ENCODE data around the gene PTBP3.

The PTBP3 gene

DNA sequence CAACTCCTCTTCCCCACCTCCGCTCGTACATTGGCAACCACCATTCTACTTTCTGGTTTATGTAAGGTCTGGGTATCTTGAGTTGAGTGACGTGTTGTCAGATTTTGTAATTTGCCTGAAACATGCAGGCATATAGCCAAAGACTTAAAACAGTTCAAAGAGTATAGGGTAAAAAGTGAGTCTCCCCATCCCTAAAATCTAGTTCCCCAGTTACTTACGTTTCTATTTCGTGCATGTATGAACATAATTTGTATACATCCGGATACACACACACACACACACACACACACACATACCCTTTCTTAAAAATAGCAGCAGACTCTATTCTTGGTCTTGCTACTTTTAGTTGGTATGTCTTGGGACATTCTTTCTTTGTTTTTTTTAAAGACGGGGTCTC lies 47.4 kb upstream of the PTBP3 start:
- Histone ChIP-seq H3K27me3 (ENCODE audit: control insufficient read depth in 1 of 2, insufficient read depth in 1 of 2, low read length in 2 of 2) (no peaks in the 10 kb centered on the region), H4K91ac (ENCODE audit: low read length) (no peak overlapping the region), H2BK15ac (ENCODE audit: low read depth, poor library complexity, severe bottlenecking) (no peak overlapping the region), H3K9me3 (ENCODE audit: control insufficient read depth, low read length) (no peaks in the 10 kb centered on the region), H4K8ac (ENCODE audit: low read length) (no peak overlapping the region), H2AK5ac (ENCODE audit: low read length, severe bottlenecking) (no peak overlapping the region), H3K14ac (ENCODE audit: low read length in 2 of 2) (no peak overlapping the region), H3K4ac (ENCODE audit: low read depth in 1 of 2, low read length in 2 of 2) (no peak overlapping the region), H3K36me3 (ENCODE audit: control insufficient read depth in 1 of 2, insufficient read depth in 2 of 2, low read depth in 1 of 2, low read length in 2 of 2) (peaks cover 0 to 4% of the 10 kb centered on the region in 2 experiments), H3K9ac (ENCODE audit: low read length) (peak overlapping the region; percentile 97), H3K18ac (ENCODE audit: low read depth in 1 of 2, low read length in 2 of 2) (no peak overlapping the region), H3K4me1 (ENCODE audit: control insufficient read depth, insufficient read depth, low read depth, low read length) (peaks cover 7% of the 10 kb centered on the region), H3K27ac (ENCODE audit: low read length, poor library complexity, severe bottlenecking) (no peak overlapping the region), H3K23ac (ENCODE audit: low read length in 2 of 2) (no peak overlapping the region), H2BK120ac (ENCODE audit: low read depth, low read length) (no peak overlapping the region), H2BK5ac (ENCODE audit: low read depth, low read length, poor library complexity, severe bottlenecking) (no peak overlapping the region), H3K4me2 (ENCODE audit: low read length, poor library complexity, severe bottlenecking) (peak overlapping the region; percentile 76), H2BK12ac (ENCODE audit: low read length in 2 of 2) (no peak overlapping the region), H3K4me3 (ENCODE audit: insufficient read depth in 1 of 2, low read depth in 1 of 2, low read length in 2 of 2) (peak overlapping the region in 1 of 2 experiments; percentile 95), H2AFZ (ENCODE audit: low read depth, low read length) (no peak overlapping the region), H3K79me1 (replicated peaks; ENCODE audit: low read length, poor library complexity, severe bottlenecking) (peaks cover 6% of the 10 kb centered on the region)
- 82% methylated on average over 5 of the region's 7 CpGs for WGBS
- DNase-seq: peak; percentile 50

DNA sequence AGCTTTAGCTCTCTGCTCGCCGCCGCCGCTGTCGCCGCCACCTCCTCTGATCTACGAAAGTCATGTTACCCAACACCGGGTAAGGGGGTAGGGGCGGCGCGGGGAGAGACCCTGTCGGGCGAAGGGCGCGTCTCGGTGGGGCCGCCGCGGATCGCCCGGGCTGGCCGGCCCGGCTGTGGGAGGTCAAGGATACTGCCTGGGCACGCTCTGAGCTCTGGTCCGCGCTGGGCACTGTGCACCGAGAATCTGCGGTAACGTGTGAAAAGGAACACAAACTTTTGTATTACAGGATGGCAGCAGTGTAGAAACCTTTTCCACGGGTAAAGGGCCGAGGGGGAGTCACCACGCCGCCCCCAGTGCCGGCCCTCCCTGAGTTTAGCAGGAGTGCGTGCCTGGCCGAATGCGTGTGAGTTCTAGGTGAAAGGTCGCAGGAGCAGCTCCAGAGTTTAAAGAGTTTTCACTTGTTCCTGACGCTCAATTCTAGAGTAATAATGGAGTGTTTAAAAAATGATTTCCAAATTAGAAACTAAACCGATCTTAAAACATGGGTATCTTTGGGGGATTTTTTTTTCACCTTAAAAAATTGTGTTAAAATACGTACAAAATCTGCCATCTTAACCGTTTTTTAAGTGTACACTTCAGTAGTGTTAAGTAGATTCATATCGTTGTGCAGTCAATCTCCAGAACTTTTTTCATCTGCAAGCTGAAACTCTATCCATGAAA lies 46.8 kb upstream of the PTBP3 start, which contains the start of gene HSDL2:
TSS of gene HSDL2 (plus strand) at position 7 of the 723 bp plus-strand sequence. CDS start at position 63, 56 bp downstream.
- Histone ChIP-seq H3K4me2 (ENCODE audit: low read length, poor library complexity, severe bottlenecking) (peak within 1 kb of the TSS; percentile 83), H3K14ac (ENCODE audit: low read length in 2 of 2) (peak within 1 kb of the TSS in 1 of 2 experiments; percentile 92), H4K8ac (ENCODE audit: low read length) (peak within 1 kb of the TSS; percentile 88), H3K4ac (ENCODE audit: low read depth in 1 of 2, low read length in 2 of 2) (peak within 1 kb of the TSS; percentile 66 to 93), H3K27me3 (ENCODE audit: control insufficient read depth in 1 of 2, insufficient read depth in 1 of 2, low read length in 2 of 2) (no peaks in the 10 kb centered on the region), H4K91ac (ENCODE audit: low read length) (peak within 1 kb of the TSS; percentile 94), H3K9me3 (ENCODE audit: control insufficient read depth, low read length) (no peaks in the 10 kb centered on the region), H3K18ac (ENCODE audit: low read depth in 1 of 2, low read length in 2 of 2) (peak within 1 kb of the TSS; percentile 91 to 96), H3K27ac (ENCODE audit: low read length, poor library complexity, severe bottlenecking) (peak within 1 kb of the TSS; percentile 98), H2BK120ac (ENCODE audit: low read depth, low read length) (peak within 1 kb of the TSS; percentile 54), H2BK5ac (ENCODE audit: low read depth, low read length, poor library complexity, severe bottlenecking) (peak within 1 kb of the TSS; percentile 69), H3K79me1 (replicated peaks; ENCODE audit: low read length, poor library complexity, severe bottlenecking) (peaks cover 6% of the 10 kb centered on the region), H3K23ac (ENCODE audit: low read length in 2 of 2) (peak within 1 kb of the TSS in 1 of 2 experiments; percentile 90), H2AFZ (ENCODE audit: low read depth, low read length) (peak within 1 kb of the TSS; percentile 98), H3K9ac (ENCODE audit: low read length) (peak within 1 kb of the TSS; percentile 97), H2BK12ac (ENCODE audit: low read length in 2 of 2) (peak within 1 kb of the TSS; percentile 54 to 84), H3K4me3 (ENCODE audit: insufficient read depth in 1 of 2, low read depth in 1 of 2, low read length in 2 of 2) (peak within 1 kb of the TSS; percentile 93 to 97), H2BK15ac (ENCODE audit: low read depth, poor library complexity, severe bottlenecking) (peak within 1 kb of the TSS; percentile 83), H3K4me1 (ENCODE audit: control insufficient read depth, insufficient read depth, low read depth, low read length) (peaks cover 7% of the 10 kb centered on the region), H2AK5ac (ENCODE audit: low read length, severe bottlenecking) (no peak within 1 kb of the TSS), H3K36me3 (ENCODE audit: control insufficient read depth in 1 of 2, insufficient read depth in 2 of 2, low read depth in 1 of 2, low read length in 2 of 2) (peaks cover 0 to 4% of the 10 kb centered on the region in 2 experiments)
- WGBS: under 1% methylated on average over 38 of the region's 43 CpGs
- peak; percentile 78 for DNase-seq

DNA sequence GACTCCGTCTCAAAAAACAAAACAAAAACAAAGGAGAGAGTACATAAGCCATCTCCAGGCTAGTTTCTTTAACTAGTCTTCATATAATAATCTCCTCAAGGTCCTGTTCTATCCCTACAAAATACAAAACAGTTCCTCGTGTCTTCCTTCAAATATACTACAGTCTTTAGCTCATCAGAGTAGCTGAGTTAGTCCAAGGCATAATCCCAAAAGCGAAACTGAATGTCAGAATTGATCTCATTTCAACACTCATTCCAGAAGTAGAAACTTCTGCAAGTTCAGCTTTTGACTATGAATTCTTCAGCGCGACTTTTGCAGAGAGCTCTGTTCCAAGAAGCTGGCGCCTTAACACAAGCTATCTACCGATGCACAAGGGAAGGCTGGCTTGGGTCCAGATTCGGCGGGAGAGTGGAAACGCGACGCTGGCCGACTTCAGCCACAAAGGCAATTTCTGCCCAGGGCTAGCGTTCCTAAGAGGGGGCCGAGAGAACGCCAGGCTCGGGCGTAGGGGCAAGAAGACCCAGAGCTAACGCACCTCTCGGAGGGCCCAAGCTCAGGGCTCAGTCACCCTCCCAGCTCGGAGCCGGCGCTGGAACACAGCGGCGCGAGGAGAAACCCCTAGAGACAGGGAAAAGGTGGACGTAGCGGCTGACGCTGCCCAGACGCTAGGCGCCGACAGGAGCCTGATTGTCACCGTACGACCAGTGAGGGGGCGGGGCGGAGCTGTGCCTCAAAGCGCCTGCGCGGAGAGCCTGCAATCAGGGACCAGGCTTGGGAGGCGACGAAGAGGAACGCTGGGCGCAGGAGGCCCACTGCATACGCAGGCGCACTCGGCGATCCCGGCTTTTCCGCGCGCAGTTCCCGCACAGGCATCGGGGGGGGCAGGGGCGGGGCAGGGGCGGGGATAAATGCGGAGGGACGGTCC lies 46.0 kb upstream of the PTBP3 start:
- peak overlapping the region; percentile 97 for H3K9ac ChIP-seq (ENCODE audit: low read length)
- peak overlapping the region; percentile 63 for H4K91ac ChIP-seq (ENCODE audit: low read length)
- peak overlapping the region; percentile 59 to 93 for H3K4ac ChIP-seq (ENCODE audit: low read depth in 1 of 2, low read length in 2 of 2)
- H3K23ac ChIP-seq (ENCODE audit: low read length in 2 of 2): peak overlapping the region in 1 of 2 experiments; percentile 90
- H2BK12ac ChIP-seq (ENCODE audit: low read length in 2 of 2): peak overlapping the region; percentile 37 to 45
- peak overlapping the region; percentile 83 for H3K4me2 ChIP-seq (ENCODE audit: low read length, poor library complexity, severe bottlenecking)
- WGBS: under 1% methylated on average over 53 of the region's 57 CpGs
- H3K79me1 ChIP-seq (replicated peaks; ENCODE audit: low read length, poor library complexity, severe bottlenecking): peaks cover 6% of the 10 kb centered on the region
- peak overlapping the region; percentile 69 for H2BK5ac ChIP-seq (ENCODE audit: low read depth, low read length, poor library complexity, severe bottlenecking)
- peak overlapping the region; percentile 88 for H4K8ac ChIP-seq (ENCODE audit: low read length)
- no peak overlapping the region for H2BK120ac ChIP-seq (ENCODE audit: low read depth, low read length)
- H3K18ac ChIP-seq (ENCODE audit: low read depth in 1 of 2, low read length in 2 of 2): peak overlapping the region; percentile 89 to 96
- H3K9me3 ChIP-seq (ENCODE audit: control insufficient read depth, low read length): no peaks in the 10 kb centered on the region
- no peaks in the 10 kb centered on the region for H3K36me3 ChIP-seq (ENCODE audit: control insufficient read depth in 1 of 2, insufficient read depth in 2 of 2, low read depth in 1 of 2, low read length in 2 of 2)
- peak overlapping the region; percentile 46 for H2AFZ ChIP-seq (ENCODE audit: low read depth, low read length)
- no peaks in the 10 kb centered on the region for H3K27me3 ChIP-seq (ENCODE audit: control insufficient read depth in 1 of 2, insufficient read depth in 1 of 2, low read length in 2 of 2)
- peak; percentile 98 for DNase-seq
- peak overlapping the region; percentile 98 for H3K27ac ChIP-seq (ENCODE audit: low read length, poor library complexity, severe bottlenecking)
- peak overlapping the region in 1 of 2 experiments; percentile 92 for H3K14ac ChIP-seq (ENCODE audit: low read length in 2 of 2)
- peak overlapping the region; percentile 93 to 97 for H3K4me3 ChIP-seq (ENCODE audit: insufficient read depth in 1 of 2, low read depth in 1 of 2, low read length in 2 of 2)
- H3K4me1 ChIP-seq (ENCODE audit: control insufficient read depth, insufficient read depth, low read depth, low read length): peaks cover 6% of the 10 kb centered on the region
- H2AK5ac ChIP-seq (ENCODE audit: low read length, severe bottlenecking): no peak overlapping the region
- H2BK15ac ChIP-seq (ENCODE audit: low read depth, poor library complexity, severe bottlenecking): peak overlapping the region; percentile 65
